Measurements from ENCODE around the gene SEC14L3. TPM values are rescaled to one million over a fixed set of nuclear protein-coding genes. Genes with fewer than 3 reads are reported as not detected.

SEC14L3 gene
- total and polyA plus RNA-seq, 2 of the 4 experiments (the other 2 are of a cell fraction), result not detected

DNA sequence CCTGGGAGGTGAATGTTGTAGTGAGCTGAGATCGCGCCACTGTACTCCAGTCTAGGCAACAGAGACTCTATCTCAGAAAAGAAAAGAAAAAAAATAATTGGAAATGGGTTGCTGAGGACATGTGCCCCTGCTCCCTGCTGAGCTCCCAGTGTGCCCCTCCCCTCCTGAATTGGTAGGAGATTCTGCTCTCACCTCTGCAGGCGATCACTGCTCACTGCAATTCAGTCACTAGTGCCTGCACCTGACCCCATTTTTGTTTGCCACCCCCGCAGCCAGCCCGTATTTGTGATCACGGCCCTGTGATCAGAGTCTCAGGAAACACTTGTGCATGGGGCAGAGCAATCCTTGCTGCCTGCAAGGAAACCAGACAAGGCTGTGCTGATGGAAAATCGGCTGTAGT, 16.3 kb upstream of the SEC14L3 start:
- dilution Hi-C loops (cut with HindIII; ENCODE audit: low sequenced_read_pairs, unreplicated experiment), result no loop called here
- Histone ChIP-seq H4K20me1 (ENCODE audit: insufficient read depth, low read length) (no peaks in the 10 kb centered on the region), H3K18ac (ENCODE audit: low read depth, low read length) (no peak overlapping the region), H3K79me1 (ENCODE audit: low read depth in 1 of 2, low read length in 2 of 2) (no peaks in the 10 kb centered on the region), H3K27me3 (ENCODE audit: control insufficient read depth, insufficient read depth, low read length) (peaks cover 29% of the 10 kb centered on the region), H3K4me3 (ENCODE audit: insufficient read depth, low read depth, low read length) (no peak overlapping the region), H3K23ac (ENCODE audit: low read depth, low read length) (no peak overlapping the region), H2BK5ac (ENCODE audit: low read depth, low read length, poor library complexity, severe bottlenecking) (no peak overlapping the region), H3K4me2 (ENCODE audit: low read depth, low read length) (no peak overlapping the region), H4K91ac (ENCODE audit: insufficient read depth, low read depth, low read length) (no peak overlapping the region), H3K14ac (replicated peaks; ENCODE audit: low read depth, low read length) (no peak overlapping the region), H2AK9ac (replicated peaks; ENCODE audit: low read depth, low read length, poor library complexity) (no peak overlapping the region), H3K36me3 (ENCODE audit: control insufficient read depth, insufficient read depth, low read length) (no peaks in the 10 kb centered on the region), H2BK15ac (ENCODE audit: low read depth, low read length) (no peak overlapping the region), H3K9ac (ENCODE audit: low read depth, low read length) (no peak overlapping the region), H4K5ac (ENCODE audit: low read depth, low read length) (no peak overlapping the region), H2BK120ac (ENCODE audit: low read depth, low read length) (no peak overlapping the region), H3K9me1 (ENCODE audit: insufficient read depth, low read length) (no peaks in the 10 kb centered on the region), H3K4ac (ENCODE audit: low read depth, low read length) (no peak overlapping the region), H3K9me3 (ENCODE audit: control insufficient read depth, insufficient read depth, low read length) (no peaks in the 10 kb centered on the region), H4K8ac (ENCODE audit: low read depth in 2 of 2, low read length in 2 of 2) (no peak overlapping the region), H3K56ac (ENCODE audit: extremely low read depth, insufficient read depth, low read length) (no peak overlapping the region), H2AK5ac (ENCODE audit: low read depth, low read length) (no peak overlapping the region), H3K4me1 (ENCODE audit: control insufficient read depth, insufficient read depth, low read length) (no peaks in the 10 kb centered on the region), H2BK20ac (ENCODE audit: low read depth, low read length) (no peak overlapping the region), H2AFZ (replicated peaks; ENCODE audit: low read length, poor library complexity) (no peak overlapping the region), H3K27ac (ENCODE audit: insufficient read depth, low read length) (no peak overlapping the region)
- in situ Hi-C loops (cut with MboI; ENCODE audit: low sequenced_read_pairs), result loop anchor here (10.0 kb wide), 1 partner anchor 93 kb away; the partner anchor contains the start of gene SEC14L2
- WGBS, 2 experiments (ENCODE audit: extremely low coverage in 2 of 2, insufficient read length in 1 of 2), result 37% methylated on average over 3 of the region's 7 CpGs; no CpG with 5 or more reads in 1 of the 2 experiments
- ATAC-seq (ENCODE audit: low read depth), result no peak
- no peak for DNase-seq
- TF ChIP-seq SMC3 (IDR thresholded peaks at IDR 0.05; ENCODE audit: low read depth, low read length), result no peak
- no peak for TF ChIP-seq CHD1 (IDR thresholded peaks at IDR 0.05; ENCODE audit: low read depth, low read length)
- no peak for TF ChIP-seq MXI1 (IDR thresholded peaks at IDR 0.05; ENCODE audit: borderline replicate concordance, low read depth, low read length)
- no peak for TF ChIP-seq CEBPB (IDR thresholded peaks at IDR 0.05; ENCODE audit: low read depth, low read length)
- TF ChIP-seq, protein P1, sequence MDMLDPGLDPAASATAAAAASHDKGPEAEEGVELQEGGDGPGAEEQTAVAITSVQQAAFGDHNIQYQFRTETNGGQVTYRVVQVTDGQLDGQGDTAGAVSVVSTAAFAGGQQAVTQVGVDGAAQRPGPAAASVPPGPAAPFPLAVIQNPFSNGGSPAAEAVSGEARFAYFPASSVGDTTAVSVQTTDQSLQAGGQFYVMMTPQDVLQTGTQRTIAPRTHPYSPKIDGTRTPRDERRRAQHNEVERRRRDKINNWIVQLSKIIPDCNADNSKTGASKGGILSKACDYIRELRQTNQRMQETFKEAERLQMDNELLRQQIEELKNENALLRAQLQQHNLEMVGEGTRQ (IDR thresholded peaks at IDR 0.05; ENCODE audit: low read depth, low read length), result no peak
- no peak for TF ChIP-seq FOS (IDR thresholded peaks at IDR 0.05; ENCODE audit: low read depth, low read length)
- TF ChIP-seq MAZ (IDR thresholded peaks at IDR 0.05; ENCODE audit: borderline replicate concordance, low read depth, low read length), result no peak
- no peak for TF ChIP-seq RFX5 (IDR thresholded peaks at IDR 0.05; ENCODE audit: low read depth, low read length)
- no peak for TF ChIP-seq RCOR1 (IDR thresholded peaks at IDR 0.05; ENCODE audit: insufficient replicate concordance, low read length)
- TF ChIP-seq, protein P2, sequence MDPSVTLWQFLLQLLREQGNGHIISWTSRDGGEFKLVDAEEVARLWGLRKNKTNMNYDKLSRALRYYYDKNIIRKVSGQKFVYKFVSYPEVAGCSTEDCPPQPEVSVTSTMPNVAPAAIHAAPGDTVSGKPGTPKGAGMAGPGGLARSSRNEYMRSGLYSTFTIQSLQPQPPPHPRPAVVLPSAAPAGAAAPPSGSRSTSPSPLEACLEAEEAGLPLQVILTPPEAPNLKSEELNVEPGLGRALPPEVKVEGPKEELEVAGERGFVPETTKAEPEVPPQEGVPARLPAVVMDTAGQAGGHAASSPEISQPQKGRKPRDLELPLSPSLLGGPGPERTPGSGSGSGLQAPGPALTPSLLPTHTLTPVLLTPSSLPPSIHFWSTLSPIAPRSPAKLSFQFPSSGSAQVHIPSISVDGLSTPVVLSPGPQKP (IDR thresholded peaks at IDR 0.05; ENCODE audit: borderline replicate concordance, low read depth, low read length), result no peak
- no peak for TF ChIP-seq POLR2A (IDR thresholded peaks at IDR 0.05; ENCODE audit: low read depth, low read length)
- no peak for TF ChIP-seq BHLHE40 (IDR thresholded peaks at IDR 0.05; ENCODE audit: low read depth, low read length)
- no peak for TF ChIP-seq NFE2L2 (IDR thresholded peaks at IDR 0.05; ENCODE audit: low read depth, low read length)
- TF ChIP-seq, protein P3, sequence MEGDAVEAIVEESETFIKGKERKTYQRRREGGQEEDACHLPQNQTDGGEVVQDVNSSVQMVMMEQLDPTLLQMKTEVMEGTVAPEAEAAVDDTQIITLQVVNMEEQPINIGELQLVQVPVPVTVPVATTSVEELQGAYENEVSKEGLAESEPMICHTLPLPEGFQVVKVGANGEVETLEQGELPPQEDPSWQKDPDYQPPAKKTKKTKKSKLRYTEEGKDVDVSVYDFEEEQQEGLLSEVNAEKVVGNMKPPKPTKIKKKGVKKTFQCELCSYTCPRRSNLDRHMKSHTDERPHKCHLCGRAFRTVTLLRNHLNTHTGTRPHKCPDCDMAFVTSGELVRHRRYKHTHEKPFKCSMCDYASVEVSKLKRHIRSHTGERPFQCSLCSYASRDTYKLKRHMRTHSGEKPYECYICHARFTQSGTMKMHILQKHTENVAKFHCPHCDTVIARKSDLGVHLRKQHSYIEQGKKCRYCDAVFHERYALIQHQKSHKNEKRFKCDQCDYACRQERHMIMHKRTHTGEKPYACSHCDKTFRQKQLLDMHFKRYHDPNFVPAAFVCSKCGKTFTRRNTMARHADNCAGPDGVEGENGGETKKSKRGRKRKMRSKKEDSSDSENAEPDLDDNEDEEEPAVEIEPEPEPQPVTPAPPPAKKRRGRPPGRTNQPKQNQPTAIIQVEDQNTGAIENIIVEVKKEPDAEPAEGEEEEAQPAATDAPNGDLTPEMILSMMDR (conservative IDR thresholded peaks at IDR 0.05; ENCODE audit: low read depth, low read length), result no peak
- no peak for TF ChIP-seq RAD21 (IDR thresholded peaks at IDR 0.05; ENCODE audit: low read length)
- no peak for TF ChIP-seq MAFK (IDR thresholded peaks at IDR 0.05; ENCODE audit: low read depth, low read length)
- intact Hi-C loops (cut with micrococcal nuclease), result no loop called here
- ChIA-PET POLR2A (ENCODE audit: unreplicated experiment) (no interaction called here), CTCF (no interaction called here)
- no TSS peak for BruUV-seq (replicated peaks)
